BJ (cell line): ENCODE data around the gene TMEM132C. TPM values are rescaled to one million over a fixed set of nuclear protein-coding genes. Genes with fewer than 3 reads are reported as not detected.

Experiments used
- CTCF ChIA-PET: fragments of 350-600 bp; formaldehyde crosslinking; extraction: SDS; loops from one replicate; lab custom pipeline; 2021; ENCODE audit warnings: antibody characterized with exemption, inconsistent platforms; lab: Yijun Ruan, JAX
- POLR2A ChIA-PET: fragments of 300-600 bp; sonication (Branson Sonifier 250); formaldehyde crosslinking; extraction: SDS; loops from one replicate; lab custom pipeline; 2021; ENCODE audit warnings: antibody characterized with exemption; lab: Charles Lee
- DNase-seq: peaks from one replicate; pipeline ENCODE4 v3.0.0-alpha.2; 2011; ENCODE audit warnings: low read depth
- H3K27me3 ChIP-seq: 2 replicates; pipeline ENCODE4 v1.6.0; 2011; ENCODE audit warnings: low read length; ENCODE audit not compliant: control insufficient read depth, insufficient read depth
- H3K36me3 ChIP-seq: 2 replicates; pipeline ENCODE4 v1.5.1; 2011; ENCODE audit warnings: low read length; ENCODE audit not compliant: control insufficient read depth, insufficient read depth
- H3K4me3 ChIP-seq: 2 replicates; pipeline ENCODE4 v1.5.1; 2011; ENCODE audit warnings: low read depth, mild to moderate bottlenecking, control low read depth, low read length
- CTCF ChIP-seq: IDR thresholded peaks from 2 replicates; pipeline ENCODE4 v1.5.1; 2011; ENCODE audit warnings: low read depth, mild to moderate bottlenecking, control low read depth, inconsistent platforms, low read length, moderate library complexity; ENCODE audit not compliant: insufficient read depth
- polyA plus RNA-seq: library from polyadenylated mRNA; depleted of rRNA; stranded (reverse); fragments of >200 nt; gene quantifications from 2 replicates; pipeline ENCODE4 v1.2.3, GENCODE V29; 2011

The TMEM132C gene
- polyA plus RNA-seq, 1 experiment = not detected

GRCh38 chr12:128259556-128260070, 7.4 kb upstream of the TMEM132C start:
- POLR2A ChIA-PET = no interaction called here
- H3K27me3 ChIP-seq = no peaks in the 10 kb centered on the region
- DNase-seq = no peak
- no peak overlapping the region for H3K4me3 ChIP-seq
- no peak for TF ChIP-seq CTCF
- CTCF ChIA-PET = interaction anchor here (1.0 kb wide), 1 partner anchor 15 kb away, joined by 3 read pairs; no protein-coding TSS in a partner anchor
- H3K36me3 ChIP-seq = no peaks in the 10 kb centered on the region

- no peaks in the 10 kb centered on the region for H3K36me3 ChIP-seq
- H3K27me3 ChIP-seq = no peaks in the 10 kb centered on the region
- ChIA-PET CTCF (no interaction called here), POLR2A (no interaction called here)
- DNase-seq = no peak
- TF ChIP-seq CTCF = no peak
- H3K4me3 ChIP-seq = no peak overlapping the region
These were observed 5.2 kb upstream of the TMEM132C start for GRCh38 chr12:128261757-128262156.

GRCh38 chr12:128265566-128265965, 1.4 kb upstream of the TMEM132C start:
- ChIA-PET POLR2A (no interaction called here), CTCF (interaction anchor here (0.7 kb wide), 1 partner anchor 446 kb away, joined by 3 read pairs; no protein-coding TSS in a partner anchor)
- Histone ChIP-seq H3K4me3 (no peak overlapping the region), H3K27me3 (no peaks in the 10 kb centered on the region), H3K36me3 (no peaks in the 10 kb centered on the region)
- DNase-seq = no peak
- no peak for TF ChIP-seq CTCF

GRCh38 chr12:128266086-128266485, 884 bp upstream of the TMEM132C start:
- ChIA-PET POLR2A (no interaction called here), CTCF (interaction anchor here (0.7 kb wide), 1 partner anchor 447 kb away, joined by 3 read pairs; no protein-coding TSS in a partner anchor)
- TF ChIP-seq CTCF = no peak
- H3K36me3 ChIP-seq = no peaks in the 10 kb centered on the region
- no peak for DNase-seq
- no peak overlapping the region for H3K4me3 ChIP-seq
- no peaks in the 10 kb centered on the region for H3K27me3 ChIP-seq

- H3K4me3 ChIP-seq = no peak overlapping the region
- no peak for DNase-seq
- no peak for TF ChIP-seq CTCF
- CTCF ChIA-PET = no interaction called here
- POLR2A ChIA-PET = no interaction called here
- no peaks in the 10 kb centered on the region for H3K27me3 ChIP-seq
- H3K36me3 ChIP-seq = no peaks in the 10 kb centered on the region
These were observed 334 bp upstream of the TMEM132C start for GRCh38 chr12:128266541-128267130.
